Measurements from ENCODE around the gene EPHB2.

- TF ChIP-seq CTCF (IDR thresholded peaks at IDR 0.05) (no peak), POLR2A (IDR thresholded peaks at IDR 0.05) (no peak)
These were observed 101.6 kb downstream of the EPHB2 start for GRCh38 chr1:22812092-22812880.

Data from testis (tissue), 2 donors.